Measurements from ENCODE around the gene SLC15A5.

DNA sequence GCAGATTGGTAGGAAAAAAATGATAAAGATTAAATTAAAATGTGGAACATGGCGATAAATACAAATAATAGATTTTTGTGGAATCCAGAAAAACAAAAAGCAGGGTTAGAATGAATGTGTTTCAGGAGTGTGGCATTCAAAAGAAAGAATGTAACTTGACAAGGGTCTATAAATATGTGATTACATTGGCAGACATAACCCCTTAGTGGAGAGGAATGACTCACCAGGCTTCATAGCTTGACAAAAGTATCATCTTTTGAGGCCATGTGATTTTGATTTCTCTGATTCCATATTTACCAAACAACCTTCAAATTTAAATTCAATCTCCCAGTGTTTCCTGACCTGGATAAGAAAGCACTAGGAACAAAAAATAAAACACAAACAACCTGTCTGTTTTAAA is 45.5 kb upstream of the SLC15A5 start:
- TF ChIP-seq CTCF (IDR thresholded peaks at IDR 0.05) (no peak), POLR2A (IDR thresholded peaks at IDR 0.05) (no peak)
